ENCODE measurements around the gene XPR1.

XPR1 gene

GRCh38 chr1:180939073-180939710, 307.4 kb downstream of the XPR1 start:
- Histone ChIP-seq H3K27me3 (ENCODE audit: insufficient read depth, low read length, poor library complexity, severe bottlenecking) (no peaks in the 10 kb centered on the region), H4K20me1 (ENCODE audit: insufficient read depth, low read length, poor library complexity, severe bottlenecking) (no peaks in the 10 kb centered on the region), H3K4me3 (ENCODE audit: low read length, poor library complexity, severe bottlenecking) (no peak overlapping the region), H3F3A (ENCODE audit: low read depth) (no peaks in the 10 kb centered on the region), H2AFZ (ENCODE audit: low read length) (no peak overlapping the region), H3K4me2 (ENCODE audit: low read depth, low read length, poor library complexity, severe bottlenecking) (no peak overlapping the region), H3K4me1 (ENCODE audit: insufficient read depth, low read length, poor library complexity, severe bottlenecking) (peaks cover 51% of the 10 kb centered on the region), H3K9me2 (replicated peaks; ENCODE audit: low read depth, low read length) (no peaks in the 10 kb centered on the region), H3K9ac (ENCODE audit: low read depth, low read length, poor library complexity, severe bottlenecking) (no peak overlapping the region), H3K36me3 (ENCODE audit: insufficient read depth, low read length) (no peaks in the 10 kb centered on the region), H3K9me3 (ENCODE audit: insufficient read depth, low read depth, low read length) (no peaks in the 10 kb centered on the region), H3K79me2 (ENCODE audit: insufficient read depth, low read length) (no peaks in the 10 kb centered on the region)
- no peak for TF ChIP-seq EZH2phosphoT487 (IDR thresholded peaks at IDR 0.05; ENCODE audit: borderline replicate concordance)

- TF ChIP-seq EZH2phosphoT487 (IDR thresholded peaks at IDR 0.05; ENCODE audit: borderline replicate concordance) (no peak), CTCF (conservative IDR thresholded peaks at IDR 0.05; ENCODE audit: low read length) (no peak)
- H3K79me2 ChIP-seq (ENCODE audit: insufficient read depth, low read length): no peaks in the 10 kb centered on the region
- H3K4me3 ChIP-seq (ENCODE audit: low read length, poor library complexity, severe bottlenecking): no peak overlapping the region
- no peaks in the 10 kb centered on the region for H3K9me3 ChIP-seq (ENCODE audit: insufficient read depth, low read depth, low read length)
- H3F3A ChIP-seq (ENCODE audit: low read depth): no peaks in the 10 kb centered on the region
- no peaks in the 10 kb centered on the region for H3K36me3 ChIP-seq (ENCODE audit: insufficient read depth, low read length)
- no peaks in the 10 kb centered on the region for H3K27me3 ChIP-seq (ENCODE audit: insufficient read depth, low read length, poor library complexity, severe bottlenecking)
- peaks cover 50% of the 10 kb centered on the region for H3K4me1 ChIP-seq (ENCODE audit: insufficient read depth, low read length, poor library complexity, severe bottlenecking)
- no peak overlapping the region for H3K9ac ChIP-seq (ENCODE audit: low read depth, low read length, poor library complexity, severe bottlenecking)
- H3K4me2 ChIP-seq (ENCODE audit: low read depth, low read length, poor library complexity, severe bottlenecking): no peak overlapping the region
- no peaks in the 10 kb centered on the region for H3K9me2 ChIP-seq (replicated peaks; ENCODE audit: low read depth, low read length)
- no peaks in the 10 kb centered on the region for H4K20me1 ChIP-seq (ENCODE audit: insufficient read depth, low read length, poor library complexity, severe bottlenecking)
- no peak overlapping the region for H2AFZ ChIP-seq (ENCODE audit: low read length)
Observed at GRCh38 chr1:180939711-180940103, 307.9 kb downstream of the XPR1 start.

Data from Loucy (cell line).